ENCODE results near the gene PROM2.

Gene PROM2

DNA sequence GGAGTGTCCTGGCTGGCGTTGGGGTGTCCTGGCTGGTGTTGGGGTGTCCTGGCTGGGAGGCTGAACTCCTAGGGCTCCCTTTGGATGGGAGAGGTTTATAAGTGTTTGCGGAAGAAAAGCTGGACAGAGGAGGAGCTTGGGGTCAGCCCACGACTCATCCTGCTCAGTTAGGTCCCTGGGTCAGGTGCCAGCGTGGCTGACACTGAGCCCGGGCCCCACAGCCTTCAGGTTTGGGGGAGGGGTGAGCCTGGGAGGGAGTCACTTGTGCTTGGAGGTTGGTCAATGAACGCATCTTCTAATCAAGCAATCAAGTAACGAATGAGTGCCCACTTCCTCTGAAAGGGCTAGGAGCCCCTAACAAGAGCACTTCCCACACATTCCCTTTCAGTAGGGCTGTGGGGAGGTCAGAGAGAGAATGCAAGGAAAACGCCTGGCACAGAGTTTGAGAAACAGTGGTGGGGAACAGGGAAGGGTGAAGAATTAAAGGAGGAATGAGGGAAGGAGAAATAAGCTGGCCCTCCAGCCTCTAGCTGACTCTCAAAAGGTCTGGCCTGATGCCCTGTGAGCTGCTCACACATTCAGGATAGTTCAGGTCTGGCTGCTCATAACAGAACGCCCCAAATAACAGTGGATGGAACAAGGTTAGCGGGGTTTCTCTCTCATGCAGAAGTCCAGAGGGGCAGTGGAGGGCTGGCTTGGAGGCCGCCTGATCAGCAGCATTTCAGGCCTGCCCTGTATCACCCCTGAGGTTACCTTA is 23.6 kb downstream of the PROM2 start:
- H3K27ac ChIP-seq = peak overlapping the region; percentile 17
- TF ChIP-seq, protein P1, sequence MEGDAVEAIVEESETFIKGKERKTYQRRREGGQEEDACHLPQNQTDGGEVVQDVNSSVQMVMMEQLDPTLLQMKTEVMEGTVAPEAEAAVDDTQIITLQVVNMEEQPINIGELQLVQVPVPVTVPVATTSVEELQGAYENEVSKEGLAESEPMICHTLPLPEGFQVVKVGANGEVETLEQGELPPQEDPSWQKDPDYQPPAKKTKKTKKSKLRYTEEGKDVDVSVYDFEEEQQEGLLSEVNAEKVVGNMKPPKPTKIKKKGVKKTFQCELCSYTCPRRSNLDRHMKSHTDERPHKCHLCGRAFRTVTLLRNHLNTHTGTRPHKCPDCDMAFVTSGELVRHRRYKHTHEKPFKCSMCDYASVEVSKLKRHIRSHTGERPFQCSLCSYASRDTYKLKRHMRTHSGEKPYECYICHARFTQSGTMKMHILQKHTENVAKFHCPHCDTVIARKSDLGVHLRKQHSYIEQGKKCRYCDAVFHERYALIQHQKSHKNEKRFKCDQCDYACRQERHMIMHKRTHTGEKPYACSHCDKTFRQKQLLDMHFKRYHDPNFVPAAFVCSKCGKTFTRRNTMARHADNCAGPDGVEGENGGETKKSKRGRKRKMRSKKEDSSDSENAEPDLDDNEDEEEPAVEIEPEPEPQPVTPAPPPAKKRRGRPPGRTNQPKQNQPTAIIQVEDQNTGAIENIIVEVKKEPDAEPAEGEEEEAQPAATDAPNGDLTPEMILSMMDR (conservative IDR thresholded peaks at IDR 0.05) = no peak
- TF ChIP-seq ZFX (IDR thresholded peaks at IDR 0.05) = no peak

DNA sequence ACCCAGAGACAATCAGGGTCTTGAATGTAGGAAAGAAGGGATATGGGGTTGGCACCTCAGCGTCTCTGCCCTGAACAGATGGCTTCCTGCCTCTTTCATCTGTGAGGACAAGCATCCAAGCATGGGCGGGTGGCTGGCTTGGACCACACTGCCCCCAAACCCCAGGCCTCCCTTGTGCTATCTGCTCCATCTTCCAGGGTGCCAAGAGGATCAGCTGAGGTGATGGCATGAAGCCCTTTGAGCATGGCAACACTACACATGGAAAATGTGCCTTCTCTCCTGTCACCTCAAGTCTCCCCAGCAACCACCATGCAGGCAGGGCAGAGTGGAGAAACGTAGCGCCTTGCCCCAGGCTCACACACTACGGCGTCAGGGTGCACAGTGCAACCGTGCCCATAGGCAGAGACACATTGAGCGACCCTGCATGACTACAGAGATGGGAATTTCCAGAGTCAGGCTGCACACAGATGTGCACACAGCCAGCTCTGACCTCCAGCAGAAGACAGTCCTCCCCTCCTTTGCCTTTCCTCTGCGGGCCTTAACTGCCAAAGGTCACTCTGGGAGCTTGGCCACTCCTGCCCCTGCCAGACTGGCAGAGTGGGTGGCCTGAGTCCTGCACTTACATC is 24.4 kb downstream of the PROM2 start:
- no peak for TF ChIP-seq ZFX (IDR thresholded peaks at IDR 0.05)
- TF ChIP-seq, protein P1 (conservative IDR thresholded peaks at IDR 0.05) = no peak

DNA sequence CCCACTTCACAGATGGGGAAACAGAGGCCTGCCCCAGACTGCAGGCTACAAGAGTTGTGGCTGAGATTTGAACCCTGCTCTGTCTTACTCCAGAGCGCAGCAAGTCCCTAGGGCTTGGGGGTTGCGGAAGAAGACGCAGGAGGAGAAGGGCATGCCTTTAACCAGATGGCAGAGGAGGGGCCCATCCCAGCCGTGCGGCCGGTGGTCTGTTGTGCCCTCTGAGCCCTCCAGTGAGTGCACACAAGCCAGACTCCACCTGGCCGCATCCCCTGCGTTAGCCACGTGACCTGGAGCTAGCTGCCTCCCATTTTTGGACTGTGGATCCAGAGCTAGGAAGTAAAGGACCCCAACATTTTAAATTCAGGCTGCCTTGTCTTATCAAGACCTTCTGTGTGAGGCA is 25.7 kb downstream of the PROM2 start:
- H3K27ac ChIP-seq = no peak overlapping the region
- TF ChIP-seq, protein P1 (conservative IDR thresholded peaks at IDR 0.05) = no peak
- TF ChIP-seq ZFX (IDR thresholded peaks at IDR 0.05) = no peak

More for the DNA sequence above, 24.4 kb downstream of the PROM2 start:
- H3K27ac ChIP-seq = no peak overlapping the region

DNA sequence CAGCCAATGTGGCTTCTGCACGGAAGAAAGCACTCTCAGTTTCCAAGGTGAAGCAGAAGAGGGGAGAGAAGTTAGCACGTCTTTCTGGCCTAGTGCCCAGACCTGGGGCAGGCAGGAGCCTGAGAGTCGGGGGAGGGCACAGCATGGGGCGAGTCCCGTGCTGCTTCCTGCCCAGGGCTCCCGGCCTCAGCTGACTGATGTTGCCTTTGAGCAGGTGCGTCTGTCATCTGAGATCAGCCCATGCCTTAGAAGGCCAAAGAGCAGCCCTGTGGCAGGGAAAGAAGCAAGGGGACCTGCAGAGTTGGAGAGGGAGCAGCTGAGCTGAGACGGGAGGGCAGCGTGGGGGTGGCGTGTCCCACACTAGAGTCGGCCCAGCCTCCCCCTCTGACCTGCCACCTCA is 26.2 kb downstream of the PROM2 start:
- TF ChIP-seq ZFX (IDR thresholded peaks at IDR 0.05) = no peak
- TF ChIP-seq, protein P1 (conservative IDR thresholded peaks at IDR 0.05) = no peak
- no peak overlapping the region for H3K27ac ChIP-seq

DNA sequence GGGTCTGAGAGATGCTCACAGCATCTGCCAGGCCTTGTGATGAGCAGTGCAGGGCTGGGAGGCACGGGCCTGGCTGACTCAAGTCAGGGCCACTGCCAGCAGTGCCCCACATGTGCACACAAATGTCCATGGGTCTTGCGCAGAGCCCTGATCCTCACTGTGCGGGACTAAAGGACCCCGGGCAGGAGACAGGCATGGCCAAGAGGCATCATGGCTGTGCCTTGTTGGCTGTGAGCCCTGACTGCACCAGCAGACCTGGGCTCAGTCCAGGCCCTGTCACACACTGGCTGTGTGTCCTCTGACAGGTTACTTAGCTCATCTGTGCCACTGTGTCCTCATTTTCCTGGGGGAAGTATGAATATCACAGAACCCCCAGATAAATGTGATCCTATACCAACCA is 26.9 kb downstream of the PROM2 start:
- TF ChIP-seq ZFX (IDR thresholded peaks at IDR 0.05) = no peak
- TF ChIP-seq, protein P1 (conservative IDR thresholded peaks at IDR 0.05) = no peak
- no peak overlapping the region for H3K27ac ChIP-seq

DNA sequence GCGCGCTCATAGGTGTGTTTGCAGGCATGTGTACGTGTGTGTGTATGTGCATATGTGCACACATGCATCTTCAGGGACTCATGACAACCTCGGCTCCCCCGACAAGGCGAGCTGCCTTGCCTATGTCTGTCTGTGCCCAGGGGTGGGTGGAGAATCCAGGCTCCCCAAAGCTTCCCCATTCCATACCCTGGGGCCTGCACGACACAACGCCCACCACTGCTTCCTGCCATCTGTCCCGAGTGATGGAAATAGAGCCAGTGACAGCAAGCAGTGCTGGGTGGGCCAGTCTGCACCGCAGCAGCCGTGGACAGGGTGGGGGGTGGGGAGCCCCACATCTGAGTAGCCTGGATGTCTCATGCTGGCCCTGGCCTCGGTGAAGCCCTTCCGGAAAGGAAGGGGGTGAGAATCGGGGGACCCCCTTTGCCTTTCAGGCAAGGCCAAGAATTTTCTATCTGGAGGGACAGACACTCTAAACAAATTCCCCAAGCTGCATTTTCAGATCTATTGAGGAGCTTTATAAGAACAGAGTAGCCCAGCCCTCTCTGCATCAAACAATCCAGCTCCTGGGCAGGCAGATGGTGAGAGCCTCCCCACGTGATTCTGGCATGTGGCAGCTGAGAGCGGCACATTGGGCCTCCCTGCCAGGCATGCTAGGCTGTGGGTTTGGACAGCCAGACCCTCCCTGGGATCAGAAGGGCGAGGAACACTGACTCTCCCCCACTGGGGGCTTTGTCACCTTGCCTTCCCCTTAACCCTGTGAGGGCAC is 27.8 kb downstream of the PROM2 start:
- TF ChIP-seq ZFX (IDR thresholded peaks at IDR 0.05) = no peak
- TF ChIP-seq, protein P1 (conservative IDR thresholded peaks at IDR 0.05) = no peak
- no peak overlapping the region for H3K27ac ChIP-seq
